Fibroblast of lung (primary cell): ENCODE data around the gene SLC17A9. TPM values are rescaled to one million over a fixed set of nuclear protein-coding genes. Genes with fewer than 3 reads are reported as not detected.

ENCODE experiments used
- DNase-seq, 2 donors: peaks; one replicate each; pipeline versions ENCODE4 v3.0.0 to v3.0.0-alpha.2; 2010; ENCODE audit warnings: low read depth in 2 of 2
- H2AFZ ChIP-seq: 2 replicates; pipeline ENCODE4 v1.5.1; 2012; ENCODE audit warnings: low read length, control low read depth, inconsistent platforms
- H3K27ac ChIP-seq: 2 replicates; pipeline ENCODE4 v1.5.1; 2011; ENCODE audit warnings: low read length, control low read depth; ENCODE audit not compliant: insufficient read depth
- H3K27me3 ChIP-seq: 2 replicates; pipeline ENCODE4 v1.5.1; 2011; ENCODE audit warnings: mild to moderate bottlenecking, low read length; ENCODE audit not compliant: control insufficient read depth, insufficient read depth
- H3K36me3 ChIP-seq: 2 replicates; pipeline ENCODE4 v1.5.1; 2011; ENCODE audit warnings: low read length; ENCODE audit not compliant: control insufficient read depth, insufficient read depth
- H3K4me1 ChIP-seq: 2 replicates; pipeline ENCODE4 v1.5.1; 2011; ENCODE audit warnings: low read length; ENCODE audit not compliant: control insufficient read depth, insufficient read depth; ENCODE audit errors: extremely low read depth
- H3K4me2 ChIP-seq: 2 replicates; pipeline ENCODE4 v1.5.1; 2011; ENCODE audit warnings: low read length, control low read depth; ENCODE audit not compliant: insufficient read depth; ENCODE audit errors: extremely low read depth
- H3K4me3 ChIP-seq, 4 experiments: fragments of 200-600 bp in 1 of 4; sonication (generic) in 1 of 4; replicated peaks in 1 of 4; 2 replicates each; pipeline ENCODE4 v1.5.1; 2011 to 2016; ENCODE audit warnings: low read length in 4 of 4, low read depth in 3 of 4, mild to moderate bottlenecking in 3 of 4, control low read depth in 2 of 4, inconsistent platforms in 1 of 4, mixed read lengths in 1 of 4; ENCODE audit not compliant: insufficient read depth in 1 of 4; ENCODE audit errors: control extremely low read depth in 1 of 4
- H3K79me2 ChIP-seq: 2 replicates; pipeline ENCODE4 v1.5.1; 2012; ENCODE audit warnings: mild to moderate bottlenecking, low read length, inconsistent platforms; ENCODE audit not compliant: control insufficient read depth, insufficient read depth
- H3K9ac ChIP-seq: 2 replicates; pipeline ENCODE4 v1.5.1; 2011; ENCODE audit warnings: mild to moderate bottlenecking, low read length, control low read depth; ENCODE audit not compliant: insufficient read depth
- H3K9me3 ChIP-seq: 2 replicates; pipeline ENCODE4 v1.5.1; 2012; ENCODE audit warnings: low read depth, low read length; ENCODE audit not compliant: control insufficient read depth, insufficient read depth
- H4K20me1 ChIP-seq: 2 replicates; pipeline ENCODE4 v1.5.1; 2011; ENCODE audit warnings: low read length; ENCODE audit not compliant: control insufficient read depth, insufficient read depth; ENCODE audit errors: extremely low read depth
- EZH2 ChIP-seq: IDR thresholded peaks from 2 replicates; pipeline ENCODE4 v1.5.1; 2012; ENCODE audit warnings: low read length, control low read depth, mild to moderate bottlenecking; ENCODE audit errors: missing control alignments
- polyA plus RNA-seq, 2 donors: library from polyadenylated mRNA; depleted of rRNA in 1 of 2; stranded (reverse) in 1 of 2; unstranded in 1 of 2; fragments of >200 nt; gene quantifications; 2 replicates each; pipeline ENCODE4 v1.2.1, GENCODE V29; 2011 to 2012; ENCODE audit warnings: missing spikeins in 1 of 2
- total RNA-seq: library from RNA; depleted of rRNA; stranded (reverse); fragments of >200 nt; gene quantifications from 2 replicates; pipeline ENCODE4 v1.2.1, GENCODE V29; 2014
- TF ChIP-seq, protein P1 (sequence below), 2 donors: IDR thresholded peaks in 1 of 2; conservative IDR thresholded peaks in 1 of 2; 1 replicate in 1 of 2; 2 replicates in 1 of 2; pipeline ENCODE4 v1.5.1; 2011 to 2012; ENCODE audit warnings: low read length in 2 of 2, control low read depth in 1 of 2, inconsistent platforms in 1 of 2, low read depth in 1 of 2, mild to moderate bottlenecking in 1 of 2

The SLC17A9 gene
- total and polyA plus RNA-seq, 2 donors (not counting 1 experiment from before 2014, with no cell fraction given) = 6.4 to 6.8 TPM

GRCh38 chr20:62993856-62994494 lies 41.5 kb downstream of the SLC17A9 start:
- Histone ChIP-seq H3K9ac (no peak overlapping the region), H3K79me2 (no peaks in the 10 kb centered on the region), H3K4me3 (no peak overlapping the region), H3K27ac (no peak overlapping the region), H2AFZ (no peak overlapping the region), H4K20me1 (no peaks in the 10 kb centered on the region), H3K27me3 (peaks cover 10% of the 10 kb centered on the region), H3K4me2 (no peak overlapping the region), H3K9me3 (no peaks in the 10 kb centered on the region), H3K4me1 (no peaks in the 10 kb centered on the region), H3K36me3 (no peaks in the 10 kb centered on the region)
- TF ChIP-seq EZH2 = no peak
- TF ChIP-seq, protein P1, sequence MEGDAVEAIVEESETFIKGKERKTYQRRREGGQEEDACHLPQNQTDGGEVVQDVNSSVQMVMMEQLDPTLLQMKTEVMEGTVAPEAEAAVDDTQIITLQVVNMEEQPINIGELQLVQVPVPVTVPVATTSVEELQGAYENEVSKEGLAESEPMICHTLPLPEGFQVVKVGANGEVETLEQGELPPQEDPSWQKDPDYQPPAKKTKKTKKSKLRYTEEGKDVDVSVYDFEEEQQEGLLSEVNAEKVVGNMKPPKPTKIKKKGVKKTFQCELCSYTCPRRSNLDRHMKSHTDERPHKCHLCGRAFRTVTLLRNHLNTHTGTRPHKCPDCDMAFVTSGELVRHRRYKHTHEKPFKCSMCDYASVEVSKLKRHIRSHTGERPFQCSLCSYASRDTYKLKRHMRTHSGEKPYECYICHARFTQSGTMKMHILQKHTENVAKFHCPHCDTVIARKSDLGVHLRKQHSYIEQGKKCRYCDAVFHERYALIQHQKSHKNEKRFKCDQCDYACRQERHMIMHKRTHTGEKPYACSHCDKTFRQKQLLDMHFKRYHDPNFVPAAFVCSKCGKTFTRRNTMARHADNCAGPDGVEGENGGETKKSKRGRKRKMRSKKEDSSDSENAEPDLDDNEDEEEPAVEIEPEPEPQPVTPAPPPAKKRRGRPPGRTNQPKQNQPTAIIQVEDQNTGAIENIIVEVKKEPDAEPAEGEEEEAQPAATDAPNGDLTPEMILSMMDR (conservative IDR thresholded peaks at IDR 0.05 in 1 of 2, IDR thresholded peaks at IDR 0.05 in 1 of 2; ENCODE audit: low read depth in 1 of 2, low read length in 2 of 2) = no peak
- DNase-seq = no peak

DNA sequence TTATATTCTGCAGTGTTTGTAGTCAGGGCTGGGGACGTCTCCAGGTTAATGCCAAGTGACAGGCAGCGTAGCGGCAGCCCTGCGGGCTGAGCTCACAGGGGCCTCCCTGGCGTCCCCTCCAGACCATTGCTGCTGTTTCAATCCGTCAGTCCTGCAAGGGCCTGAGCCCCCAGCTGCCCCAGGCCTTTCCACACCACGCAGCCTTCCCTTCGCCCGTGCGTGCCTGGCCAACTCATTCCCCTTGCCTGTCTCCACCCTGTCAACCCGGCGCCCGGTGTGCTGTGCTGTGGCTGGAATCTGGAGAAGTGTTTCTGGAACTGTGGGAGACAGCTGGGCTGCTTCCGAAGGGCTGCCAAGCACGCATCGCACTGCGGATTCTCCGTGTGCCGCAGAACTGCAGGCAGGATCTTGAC lies 42.4 kb downstream of the SLC17A9 start:
- H3K27me3 ChIP-seq = peaks cover 16% of the 10 kb centered on the region
- H2AFZ ChIP-seq = no peak overlapping the region
- H3K79me2 ChIP-seq = no peaks in the 10 kb centered on the region
- H3K9ac ChIP-seq = no peak overlapping the region
- no peaks in the 10 kb centered on the region for H3K4me1 ChIP-seq
- H3K4me3 ChIP-seq = no peak overlapping the region
- H4K20me1 ChIP-seq = no peaks in the 10 kb centered on the region
- no peak overlapping the region for H3K27ac ChIP-seq
- no peaks in the 10 kb centered on the region for H3K9me3 ChIP-seq
- no peak overlapping the region for H3K4me2 ChIP-seq
- TF ChIP-seq EZH2 = no peak
- TF ChIP-seq, protein P1 (conservative IDR thresholded peaks at IDR 0.05 in 1 of 2, IDR thresholded peaks at IDR 0.05 in 1 of 2; ENCODE audit: low read depth in 1 of 2, low read length in 2 of 2) = no peak
- DNase-seq = no peak
- no peaks in the 10 kb centered on the region for H3K36me3 ChIP-seq

- Histone ChIP-seq H3K9ac (no peak overlapping the region), H3K79me2 (no peaks in the 10 kb centered on the region), H3K27ac (no peak overlapping the region), H3K9me3 (no peaks in the 10 kb centered on the region), H3K4me2 (no peak overlapping the region), H3K4me3 (no peak overlapping the region), H3K4me1 (no peaks in the 10 kb centered on the region), H3K27me3 (peaks cover 17% of the 10 kb centered on the region), H4K20me1 (no peaks in the 10 kb centered on the region), H2AFZ (no peak overlapping the region), H3K36me3 (no peaks in the 10 kb centered on the region)
- DNase-seq = no peak
- no peak for TF ChIP-seq EZH2
- TF ChIP-seq, protein P1 (conservative IDR thresholded peaks at IDR 0.05 in 1 of 2, IDR thresholded peaks at IDR 0.05 in 1 of 2; ENCODE audit: low read depth in 1 of 2, low read length in 2 of 2) = no peak
Measured at GRCh38 chr20:62995481-62995880, 43.0 kb downstream of the SLC17A9 start.
